ENCODE data around the gene KCTD15. TPM values are rescaled to one million over a fixed set of nuclear protein-coding genes. Genes with fewer than 3 reads are reported as not detected.
"Not testable (repeated sequence)": the region's sequence is repeated elsewhere in the genome, so short reads cannot be mapped to it uniquely, and the experiment has no call there.

KCTD15 gene
- total RNA-seq, 4 donors from 2014 or later: 153 to 189 (median 171) TPM

GRCh38 chr19:33815380-33816340, 19.0 kb downstream of the KCTD15 start:
- peak; percentile 59 to 70 for DNase-seq (ENCODE audit: low spot score in 2 of 2)
- Histone ChIP-seq H3K9me3 (no peaks in the 10 kb centered on the region), H3K4me3 (no peak overlapping the region), H3K4me1 (peaks cover 46% of the 10 kb centered on the region), H3K36me3 (peaks cover 28% of the 10 kb centered on the region), H3K27ac (peak overlapping the region; percentile 39), H3K27me3 (no peaks in the 10 kb centered on the region)
- WGBS: 55% methylated on average over 15 of the region's 15 CpGs
- TF ChIP-seq EP300 (IDR thresholded peaks at IDR 0.05) (no peak), POLR2A (IDR thresholded peaks at IDR 0.05) (no peak), POLR2AphosphoS5 (IDR thresholded peaks at IDR 0.05) (no peak), CTCF (IDR thresholded peaks at IDR 0.05) (no peak)

GRCh38 chr19:33818411-33818810, 21.7 kb downstream of the KCTD15 start:
- TF ChIP-seq POLR2AphosphoS5 (IDR thresholded peaks at IDR 0.05): no peak
- 80% methylated on average over 3 of the region's 4 CpGs for WGBS
- DNase-seq (ENCODE audit: low spot score in 2 of 2): peak; percentile 40 to 71
- no peaks in the 10 kb centered on the region for H3K27me3 ChIP-seq
- no peaks in the 10 kb centered on the region for H3K9me3 ChIP-seq
- peaks cover 3% of the 10 kb centered on the region for H3K36me3 ChIP-seq
- no peak overlapping the region for H3K4me3 ChIP-seq
- H3K4me1 ChIP-seq: peaks cover 58% of the 10 kb centered on the region
- H3K27ac ChIP-seq: no peak overlapping the region

- not testable (repeated sequence) for H3K4me3 ChIP-seq, H3K9me3 ChIP-seq, H3K36me3 ChIP-seq, H3K27me3 ChIP-seq
- Histone ChIP-seq H3K27ac (peak overlapping the region; percentile 91), H3K4me1 (peaks cover 58% of the 10 kb centered on the region)
- WGBS: 88% methylated on average over 7 of the region's 7 CpGs
- DNase-seq (ENCODE audit: low spot score in 2 of 2): peak; percentile 26 to 41
These were observed 22.4 kb downstream of the KCTD15 start for GRCh38 chr19:33819078-33819477.

GRCh38 chr19:33819506-33819879, 22.8 kb downstream of the KCTD15 start:
- no peaks in the 10 kb centered on the region for H3K36me3 ChIP-seq
- H3K27ac ChIP-seq: peak overlapping the region; percentile 91
- H3K4me3 ChIP-seq: peak overlapping the region; percentile 41
- TF ChIP-seq POLR2AphosphoS5 (IDR thresholded peaks at IDR 0.05): no peak
- TF ChIP-seq EP300 (IDR thresholded peaks at IDR 0.05): no peak
- no peak for TF ChIP-seq CTCF (IDR thresholded peaks at IDR 0.05)
- no peak for TF ChIP-seq POLR2A (IDR thresholded peaks at IDR 0.05)
- 48% methylated on average over 6 of the region's 10 CpGs for WGBS
- H3K4me1 ChIP-seq: peaks cover 58% of the 10 kb centered on the region
- H3K9me3 ChIP-seq: no peaks in the 10 kb centered on the region
- peak in 1 of 2 donors; percentile 66 for DNase-seq (ENCODE audit: low spot score in 2 of 2)
- no peaks in the 10 kb centered on the region for H3K27me3 ChIP-seq

- H3K27me3 ChIP-seq: no peaks in the 10 kb centered on the region
- H3K27ac ChIP-seq: peak overlapping the region; percentile 91
- 9% methylated on average over 8 of the region's 61 CpGs for WGBS
- peak; percentile 92 for DNase-seq (ENCODE audit: low spot score in 2 of 2)
- H3K9me3 ChIP-seq: no peaks in the 10 kb centered on the region
- peaks cover 54% of the 10 kb centered on the region for H3K4me1 ChIP-seq
- H3K36me3 ChIP-seq: no peaks in the 10 kb centered on the region
- H3K4me3 ChIP-seq: peak overlapping the region; percentile 41
- peak in 2 of 3 donors; percentile 41 to 70 for TF ChIP-seq POLR2AphosphoS5 (IDR thresholded peaks at IDR 0.05)
- TF ChIP-seq POLR2A (IDR thresholded peaks at IDR 0.05): no peak
These were observed 23.5 kb downstream of the KCTD15 start for GRCh38 chr19:33819880-33820781.

- peak in 1 of 2 donors; percentile 17 for DNase-seq (ENCODE audit: low spot score in 2 of 2)
- 50% methylated on average over 2 of the region's 2 CpGs for WGBS
- Histone ChIP-seq H3K4me3 (no peak overlapping the region), H3K36me3 (no peaks in the 10 kb centered on the region), H3K27ac (no peak overlapping the region), H3K4me1 (peaks cover 39% of the 10 kb centered on the region), H3K9me3 (no peaks in the 10 kb centered on the region), H3K27me3 (no peaks in the 10 kb centered on the region)
- TF ChIP-seq CTCF (IDR thresholded peaks at IDR 0.05) (no peak), EP300 (IDR thresholded peaks at IDR 0.05) (no peak), POLR2A (IDR thresholded peaks at IDR 0.05) (no peak), POLR2AphosphoS5 (IDR thresholded peaks at IDR 0.05) (no peak)
These were observed 25.2 kb downstream of the KCTD15 start for GRCh38 chr19:33821871-33822270.
